HL-60 (cell line): ENCODE results near the gene SUPT3H.

Experiments
- DNase-seq, 2 experiments: peaks; one replicate each; pipeline ENCODE4 v3.0.0-alpha.2; 2010 to 2020; ENCODE audit warnings: low read depth in 1 of 2, low spot score in 1 of 2
- H3K27ac ChIP-seq: fragments of 250-450 bp; sonication (Bioruptor Pico); replicated peaks from 2 replicates; pipeline ENCODE4 v1.5.1; 2020; ENCODE audit warnings: mild to moderate bottlenecking, moderate library complexity
- H3K27me3 ChIP-seq: fragments of 250-450 bp; sonication (Bioruptor Pico); 2 replicates; pipeline ENCODE4 v1.5.1; 2021; ENCODE audit warnings: mild to moderate bottlenecking, moderate library complexity; ENCODE audit not compliant: insufficient read depth, poor library complexity, severe bottlenecking
- H3K4me3 ChIP-seq: replicated peaks from 2 replicates; pipeline ENCODE4 v1.5.1; 2011; ENCODE audit warnings: mild to moderate bottlenecking, control low read depth, low read length; ENCODE audit not compliant: insufficient read depth
- GABPA ChIP-seq: IDR thresholded peaks from 2 replicates; pipeline ENCODE4 v1.6.1; 2012; ENCODE audit warnings: low read depth
- POLR2AphosphoS5 ChIP-seq: IDR thresholded peaks from 2 replicates; pipeline ENCODE4 v1.6.1; 2012; ENCODE audit warnings: low read depth
- SPI1 ChIP-seq: IDR thresholded peaks from 2 replicates; pipeline ENCODE4 v1.6.1; 2012; ENCODE audit warnings: low read depth, mild to moderate bottlenecking, borderline replicate concordance
- TF ChIP-seq, protein P1 (sequence below): IDR thresholded peaks from one replicate; pipeline ENCODE4 v1.5.1; 2011; ENCODE audit warnings: low read length, control low read depth, inconsistent platforms; ENCODE audit not compliant: insufficient read depth
- TF ChIP-seq, protein P2 (sequence below): IDR thresholded peaks from 2 replicates; pipeline ENCODE4 v1.6.1; 2012; ENCODE audit warnings: low read depth; ENCODE audit not compliant: insufficient replicate concordance

The SUPT3H gene

DNA sequence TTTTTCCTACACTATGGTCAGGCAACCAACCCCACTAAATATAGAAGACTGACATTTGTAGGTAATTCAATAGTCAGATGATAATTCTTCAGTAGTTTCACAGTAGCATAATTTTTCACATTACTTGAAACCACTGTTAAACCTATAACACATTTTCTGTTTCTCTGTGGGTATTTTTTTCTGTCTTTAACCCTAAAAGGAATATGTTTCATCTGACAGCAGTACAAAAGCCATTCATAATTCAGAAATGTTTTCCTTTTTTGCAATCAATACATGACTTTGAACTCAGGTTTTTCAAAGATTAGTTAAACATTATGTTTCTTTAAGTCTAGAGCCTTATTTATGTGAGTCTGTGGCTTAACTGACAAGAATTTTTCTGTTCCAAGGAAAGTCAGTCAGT lies 178.2 kb downstream of the SUPT3H start:
- TF ChIP-seq, protein P1, sequence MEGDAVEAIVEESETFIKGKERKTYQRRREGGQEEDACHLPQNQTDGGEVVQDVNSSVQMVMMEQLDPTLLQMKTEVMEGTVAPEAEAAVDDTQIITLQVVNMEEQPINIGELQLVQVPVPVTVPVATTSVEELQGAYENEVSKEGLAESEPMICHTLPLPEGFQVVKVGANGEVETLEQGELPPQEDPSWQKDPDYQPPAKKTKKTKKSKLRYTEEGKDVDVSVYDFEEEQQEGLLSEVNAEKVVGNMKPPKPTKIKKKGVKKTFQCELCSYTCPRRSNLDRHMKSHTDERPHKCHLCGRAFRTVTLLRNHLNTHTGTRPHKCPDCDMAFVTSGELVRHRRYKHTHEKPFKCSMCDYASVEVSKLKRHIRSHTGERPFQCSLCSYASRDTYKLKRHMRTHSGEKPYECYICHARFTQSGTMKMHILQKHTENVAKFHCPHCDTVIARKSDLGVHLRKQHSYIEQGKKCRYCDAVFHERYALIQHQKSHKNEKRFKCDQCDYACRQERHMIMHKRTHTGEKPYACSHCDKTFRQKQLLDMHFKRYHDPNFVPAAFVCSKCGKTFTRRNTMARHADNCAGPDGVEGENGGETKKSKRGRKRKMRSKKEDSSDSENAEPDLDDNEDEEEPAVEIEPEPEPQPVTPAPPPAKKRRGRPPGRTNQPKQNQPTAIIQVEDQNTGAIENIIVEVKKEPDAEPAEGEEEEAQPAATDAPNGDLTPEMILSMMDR: no peak
- TF ChIP-seq POLR2AphosphoS5: no peak
- TF ChIP-seq, protein P2, sequence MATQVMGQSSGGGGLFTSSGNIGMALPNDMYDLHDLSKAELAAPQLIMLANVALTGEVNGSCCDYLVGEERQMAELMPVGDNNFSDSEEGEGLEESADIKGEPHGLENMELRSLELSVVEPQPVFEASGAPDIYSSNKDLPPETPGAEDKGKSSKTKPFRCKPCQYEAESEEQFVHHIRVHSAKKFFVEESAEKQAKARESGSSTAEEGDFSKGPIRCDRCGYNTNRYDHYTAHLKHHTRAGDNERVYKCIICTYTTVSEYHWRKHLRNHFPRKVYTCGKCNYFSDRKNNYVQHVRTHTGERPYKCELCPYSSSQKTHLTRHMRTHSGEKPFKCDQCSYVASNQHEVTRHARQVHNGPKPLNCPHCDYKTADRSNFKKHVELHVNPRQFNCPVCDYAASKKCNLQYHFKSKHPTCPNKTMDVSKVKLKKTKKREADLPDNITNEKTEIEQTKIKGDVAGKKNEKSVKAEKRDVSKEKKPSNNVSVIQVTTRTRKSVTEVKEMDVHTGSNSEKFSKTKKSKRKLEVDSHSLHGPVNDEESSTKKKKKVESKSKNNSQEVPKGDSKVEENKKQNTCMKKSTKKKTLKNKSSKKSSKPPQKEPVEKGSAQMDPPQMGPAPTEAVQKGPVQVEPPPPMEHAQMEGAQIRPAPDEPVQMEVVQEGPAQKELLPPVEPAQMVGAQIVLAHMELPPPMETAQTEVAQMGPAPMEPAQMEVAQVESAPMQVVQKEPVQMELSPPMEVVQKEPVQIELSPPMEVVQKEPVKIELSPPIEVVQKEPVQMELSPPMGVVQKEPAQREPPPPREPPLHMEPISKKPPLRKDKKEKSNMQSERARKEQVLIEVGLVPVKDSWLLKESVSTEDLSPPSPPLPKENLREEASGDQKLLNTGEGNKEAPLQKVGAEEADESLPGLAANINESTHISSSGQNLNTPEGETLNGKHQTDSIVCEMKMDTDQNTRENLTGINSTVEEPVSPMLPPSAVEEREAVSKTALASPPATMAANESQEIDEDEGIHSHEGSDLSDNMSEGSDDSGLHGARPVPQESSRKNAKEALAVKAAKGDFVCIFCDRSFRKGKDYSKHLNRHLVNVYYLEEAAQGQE: no peak
- no peak for TF ChIP-seq SPI1
- TF ChIP-seq GABPA: no peak
- no peak for DNase-seq
- no peak overlapping the region for H3K4me3 ChIP-seq
- H3K27ac ChIP-seq: no peak overlapping the region
- H3K27me3 ChIP-seq: no peaks in the 10 kb centered on the region

DNA sequence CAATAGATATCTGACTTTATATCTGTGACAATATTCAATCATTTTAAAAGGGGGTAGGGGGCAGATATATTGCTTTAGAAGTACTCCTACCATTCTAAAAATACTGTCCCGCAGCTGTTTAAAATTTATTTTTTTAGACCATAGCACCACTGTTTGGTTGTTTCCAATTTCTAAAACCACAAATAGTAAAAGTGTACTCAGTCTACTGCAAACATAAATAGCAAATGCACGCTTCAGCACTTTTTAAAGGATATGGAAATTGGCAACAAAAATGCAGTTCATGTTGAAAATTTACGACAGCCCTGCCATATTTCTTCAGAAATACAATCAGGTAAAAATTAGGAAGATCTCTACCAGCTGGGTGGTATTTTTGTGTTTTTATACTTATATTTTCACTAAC lies 181.6 kb downstream of the SUPT3H start:
- no peaks in the 10 kb centered on the region for H3K27me3 ChIP-seq
- no peak overlapping the region for H3K27ac ChIP-seq
- TF ChIP-seq SPI1 (no peak), POLR2AphosphoS5 (no peak), GABPA (no peak)
- TF ChIP-seq, protein P2: no peak
- TF ChIP-seq, protein P1: no peak
- no peak overlapping the region for H3K4me3 ChIP-seq
- no peak for DNase-seq

DNA sequence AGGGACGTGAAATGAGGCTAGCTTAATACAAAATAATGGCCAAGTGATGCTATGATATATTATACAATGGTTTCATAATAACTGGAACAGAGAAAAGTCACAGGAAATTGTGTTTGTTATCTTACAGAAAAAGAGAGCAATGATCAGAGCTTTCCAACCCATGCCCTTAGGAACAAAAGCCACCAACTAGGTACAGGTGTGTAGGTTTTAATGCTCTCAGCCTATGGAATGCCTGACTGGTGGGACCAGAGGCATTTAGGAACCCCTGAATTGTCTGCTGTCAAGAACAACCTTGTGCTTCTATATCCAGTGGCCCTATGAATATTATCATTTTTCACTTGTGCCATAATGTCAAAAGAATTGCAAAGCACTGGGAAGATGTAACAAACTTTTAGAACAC lies 182.6 kb downstream of the SUPT3H start:
- no peaks in the 10 kb centered on the region for H3K27me3 ChIP-seq
- H3K4me3 ChIP-seq: no peak overlapping the region
- no peak for DNase-seq
- no peak overlapping the region for H3K27ac ChIP-seq
- TF ChIP-seq, protein P1: no peak
- TF ChIP-seq, protein P2: no peak
- TF ChIP-seq GABPA (no peak), SPI1 (no peak), POLR2AphosphoS5 (no peak)
